MCF 10A (cell line): ENCODE data around the gene PHC1. TPM values are rescaled to one million over a fixed set of nuclear protein-coding genes. Genes with fewer than 3 reads are reported as not detected.
"Not testable (repeated sequence)": the region's sequence is repeated elsewhere in the genome, so short reads cannot be mapped to it uniquely, and the experiment has no call there.

ENCODE experiments used
- Bru-seq: library from RNA; stranded (reverse); fragments of 400-500 nt; gene quantifications from one replicate; lab custom pipeline; 2021; lab: Mats Ljungman, UMichigan
- BruChase-seq, 2 experiments: library from RNA; stranded (reverse); fragments of 400-500 nt; gene quantifications; one replicate each; lab custom pipeline; 2021; lab: Mats Ljungman, UMichigan
- BruUV-seq: library from RNA; stranded (reverse); fragments of 400-500 nt; replicated peaks from 2 replicates; lab custom pipeline; 2021; lab: Mats Ljungman, UMichigan
- CTCF ChIA-PET: fragments of 300-600 bp; sonication (Branson Sonifier 250); formaldehyde crosslinking; extraction: SDS; loops from one replicate; lab custom pipeline; 2021; ENCODE audit warnings: antibody characterized with exemption, inconsistent platforms; lab: Yijun Ruan, JAX
- POLR2A ChIA-PET: fragments of 300-600, 350-650 bp; sonication (Branson Sonifier 250); formaldehyde crosslinking; extraction: SDS; loops from one replicate; lab custom pipeline; 2020; ENCODE audit warnings: antibody characterized with exemption, inconsistent platforms; lab: Yijun Ruan, JAX
- DNase-seq: peaks from one replicate; pipeline ENCODE4 v3.0.0-alpha.2; 2018; ENCODE audit not compliant: unreplicated experiment
- H3K27ac Mint-ChIP-seq: one replicate; pipeline ENCODE4 v1.8.0; 2022; ENCODE audit warnings: mild to moderate bottlenecking, low read depth, mixed read lengths; ENCODE audit not compliant: unreplicated experiment
- H3K27me3 Mint-ChIP-seq: one replicate; pipeline ENCODE4 v1.8.0; 2022; ENCODE audit warnings: mixed read lengths; ENCODE audit not compliant: insufficient read depth, unreplicated experiment
- H3K36me3 Mint-ChIP-seq: one replicate; pipeline ENCODE4 v1.8.0; 2022; ENCODE audit warnings: mild to moderate bottlenecking, moderate library complexity, mixed read lengths; ENCODE audit not compliant: insufficient read depth, unreplicated experiment
- H3K4me1 Mint-ChIP-seq: one replicate; pipeline ENCODE4 v1.8.0; 2022; ENCODE audit warnings: mixed read lengths; ENCODE audit not compliant: insufficient read depth, unreplicated experiment
- H3K4me3 Mint-ChIP-seq: one replicate; pipeline ENCODE4 v1.8.0; 2022; ENCODE audit warnings: mild to moderate bottlenecking, moderate library complexity, mixed read lengths; ENCODE audit not compliant: unreplicated experiment
- H3K9me3 Mint-ChIP-seq: one replicate; pipeline ENCODE4 v1.8.0; 2022; ENCODE audit warnings: mixed read lengths; ENCODE audit not compliant: unreplicated experiment
- CTCF ChIP-seq: fragments of 200-600 bp; IDR thresholded peaks from one replicate; pipeline ENCODE4 v1.8.0; 2022; ENCODE audit warnings: antibody characterized with exemption, mild to moderate bottlenecking; ENCODE audit not compliant: unreplicated experiment
- intact Hi-C: fragments of 100-400 bp; cut with micrococcal nuclease; formaldehyde crosslinking; loops from 2 replicates; pipeline ENCODE4 v1.14.1; 2022
- long read RNA-seq: library from polyadenylated mRNA; stranded (forward); transcript quantifications from one replicate; pipeline ENCODE4 v2.0.0, GENCODE V29; 2022
- total RNA-seq: library from RNA; stranded (reverse); gene quantifications from 2 replicates; pipeline ENCODE4 v1.2.3, GENCODE V29; 2022

The PHC1 gene
- total RNA-seq (23.0 TPM in 2 replicates), Bru-seq, nascent RNA (percentile 46 among the genes with signal in this experiment), BruChase-seq, experiment 1, labeled RNA remaining after a 6-hour chase (percentile 56 among the genes with signal in this experiment), BruChase-seq, experiment 2, labeled RNA remaining after a 2-hour chase (percentile 46 among the genes with signal in this experiment)
- long read RNA-seq, transcript PHC1-214 (15 exons, 3,626 nt) = major isoform, 6 of 39 reads
- long read RNA-seq, partial matches to known transcripts = 19 of 39 reads
- long read RNA-seq, other reads (novel, unspliced or antisense) = 14 of 39 reads

GRCh38 chr12:8914033-8914715 is at the start of gene PHC1:
PHC1 (plus strand) TSS chr12:8914509; CDS start chr12:8917678, 3,169 bp downstream.
- not testable (repeated sequence) for H3K9me3 Mint-ChIP-seq, H3K27ac Mint-ChIP-seq, H3K36me3 Mint-ChIP-seq, H3K27me3 Mint-ChIP-seq, BruUV-seq
- peak; percentile 71 for DNase-seq
- Mint-ChIP-seq H3K4me3 (peak within 1 kb of the TSS; percentile 76), H3K4me1 (peaks cover 16% of the 10 kb centered on the region)
- ChIA-PET POLR2A (interaction anchor here (0.7 to 6.2 kb wide), 6 partner anchors 19 to 232 kb away, joined by 3 to 76 read pairs (median 5); partner anchors contain the start of genes M6PR and RIMKLB), CTCF (interaction anchor here (0.6 to 4.3 kb wide), 15 partner anchors 9 to 677 kb away, joined by 3 to 30 read pairs (median 5); partner anchors contain the start of gene M6PR)
- peak; percentile 29 for TF ChIP-seq CTCF
- intact Hi-C loops = loop anchor here (2.0 to 10.0 kb wide), 3 partner anchors 35 to 125 kb away; partner anchors contain the start of gene M6PR

GRCh38 chr12:8866429-8866828 is 47.9 kb upstream of the PHC1 start:
- H3K4me3 Mint-ChIP-seq = no peak overlapping the region
- no peak for DNase-seq
- ChIA-PET POLR2A (no interaction called here), CTCF (interaction anchor here (0.6 kb wide), 1 partner anchor 24 kb away, joined by 4 read pairs; no protein-coding TSS in a partner anchor)
- BruUV-seq = no TSS peak
- TF ChIP-seq CTCF = no peak
- intact Hi-C loops = no loop called here
- H3K27me3 Mint-ChIP-seq = no peaks in the 10 kb centered on the region
- no peaks in the 10 kb centered on the region for H3K4me1 Mint-ChIP-seq
- H3K27ac Mint-ChIP-seq = no peak overlapping the region
- H3K36me3 Mint-ChIP-seq = no peaks in the 10 kb centered on the region
- H3K9me3 Mint-ChIP-seq = no peaks in the 10 kb centered on the region

- no peak overlapping the region for H3K4me3 Mint-ChIP-seq
- ChIA-PET POLR2A (no interaction called here), CTCF (no interaction called here)
- no peak for DNase-seq
- intact Hi-C loops = no loop called here
- H3K4me1 Mint-ChIP-seq = no peaks in the 10 kb centered on the region
- no TSS peak for BruUV-seq
- no peaks in the 10 kb centered on the region for H3K9me3 Mint-ChIP-seq
- H3K36me3 Mint-ChIP-seq = no peaks in the 10 kb centered on the region
- H3K27me3 Mint-ChIP-seq = no peaks in the 10 kb centered on the region
- TF ChIP-seq CTCF = no peak
- no peak overlapping the region for H3K27ac Mint-ChIP-seq
Observed at GRCh38 chr12:8867009-8867408, 47.3 kb upstream of the PHC1 start.

- H3K4me3 Mint-ChIP-seq = no peak overlapping the region
Observed at GRCh38 chr12:8867786-8868185, 46.5 kb upstream of the PHC1 start.

More at GRCh38 chr12:8867786-8868185, 46.5 kb upstream of the PHC1 start:
- no peak for DNase-seq
- no peak for TF ChIP-seq CTCF
- Mint-ChIP-seq H3K27me3 (no peaks in the 10 kb centered on the region), H3K36me3 (no peaks in the 10 kb centered on the region), H3K27ac (no peak overlapping the region), H3K9me3 (no peaks in the 10 kb centered on the region), H3K4me1 (no peaks in the 10 kb centered on the region)
- intact Hi-C loops = no loop called here
- CTCF ChIA-PET = interaction anchor here (0.5 to 1.3 kb wide), 3 partner anchors 11 to 29 kb away, joined by 3 to 5 read pairs (median 4); no protein-coding TSS in a partner anchor
- no TSS peak for BruUV-seq
- POLR2A ChIA-PET = interaction anchor here (0.6 kb wide), 1 partner anchor 7 kb away, joined by 3 read pairs; no protein-coding TSS in a partner anchor
